NCI-H2107 treated with DMSO at 0.1 percent for 48 hours (cell line): Measurements from ENCODE around the gene TRAK1.
"Not testable (repeated sequence)": the region's sequence is repeated elsewhere in the genome, so short reads cannot be mapped to it uniquely, and the experiment has no call there.

Experiments used
- DNase-seq: peaks from one replicate; lab custom pipeline; 2025; ENCODE audit not compliant: unreplicated experiment; lab: John Stamatoyannopoulos, UW

Gene TRAK1, protein sequence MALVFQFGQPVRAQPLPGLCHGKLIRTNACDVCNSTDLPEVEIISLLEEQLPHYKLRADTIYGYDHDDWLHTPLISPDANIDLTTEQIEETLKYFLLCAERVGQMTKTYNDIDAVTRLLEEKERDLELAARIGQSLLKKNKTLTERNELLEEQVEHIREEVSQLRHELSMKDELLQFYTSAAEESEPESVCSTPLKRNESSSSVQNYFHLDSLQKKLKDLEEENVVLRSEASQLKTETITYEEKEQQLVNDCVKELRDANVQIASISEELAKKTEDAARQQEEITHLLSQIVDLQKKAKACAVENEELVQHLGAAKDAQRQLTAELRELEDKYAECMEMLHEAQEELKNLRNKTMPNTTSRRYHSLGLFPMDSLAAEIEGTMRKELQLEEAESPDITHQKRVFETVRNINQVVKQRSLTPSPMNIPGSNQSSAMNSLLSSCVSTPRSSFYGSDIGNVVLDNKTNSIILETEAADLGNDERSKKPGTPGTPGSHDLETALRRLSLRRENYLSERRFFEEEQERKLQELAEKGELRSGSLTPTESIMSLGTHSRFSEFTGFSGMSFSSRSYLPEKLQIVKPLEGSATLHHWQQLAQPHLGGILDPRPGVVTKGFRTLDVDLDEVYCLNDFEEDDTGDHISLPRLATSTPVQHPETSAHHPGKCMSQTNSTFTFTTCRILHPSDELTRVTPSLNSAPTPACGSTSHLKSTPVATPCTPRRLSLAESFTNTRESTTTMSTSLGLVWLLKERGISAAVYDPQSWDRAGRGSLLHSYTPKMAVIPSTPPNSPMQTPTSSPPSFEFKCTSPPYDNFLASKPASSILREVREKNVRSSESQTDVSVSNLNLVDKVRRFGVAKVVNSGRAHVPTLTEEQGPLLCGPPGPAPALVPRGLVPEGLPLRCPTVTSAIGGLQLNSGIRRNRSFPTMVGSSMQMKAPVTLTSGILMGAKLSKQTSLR

DNA sequence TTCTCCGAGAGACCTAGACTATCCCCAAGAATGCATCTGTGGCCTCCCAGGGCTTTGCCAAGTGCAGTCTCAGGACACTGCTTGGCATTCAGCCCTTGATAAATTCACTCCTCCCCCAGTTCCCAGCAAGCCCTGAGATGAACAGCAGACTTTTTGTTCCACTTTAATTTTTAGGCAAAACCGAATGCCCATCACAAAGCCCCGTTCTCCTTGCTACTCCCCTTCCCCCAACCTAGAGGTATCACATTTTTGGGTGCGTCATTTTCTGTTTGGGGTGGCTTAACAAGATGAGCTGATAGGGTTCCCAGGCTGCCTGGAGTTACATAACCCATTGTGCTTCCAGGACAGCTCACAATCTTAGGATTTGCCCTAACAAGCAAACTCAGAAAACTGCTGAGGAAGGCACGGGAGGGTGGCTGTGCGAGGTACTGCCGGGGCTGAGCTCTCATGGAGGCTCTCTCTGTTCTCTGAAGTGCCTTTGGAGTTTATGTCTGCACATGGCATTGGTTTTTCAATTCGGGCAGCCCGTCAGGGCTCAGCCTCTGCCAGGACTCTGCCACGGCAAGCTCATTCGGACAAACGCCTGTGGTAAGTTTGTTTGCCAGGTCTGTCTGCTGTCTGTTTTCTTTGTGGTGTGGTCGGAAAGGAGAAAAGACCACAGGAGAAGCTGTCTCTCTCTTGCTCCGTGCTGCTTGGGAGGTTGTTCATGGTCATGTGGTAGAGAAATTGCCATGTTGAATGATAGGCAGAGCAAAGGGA lies at the start of gene TRAK1:
Gene TRAK1, plus strand, starts transcription at position 385 of the 759 bp plus-strand sequence. Its CDS starts 113 bp downstream, at position 498.
- no peak for DNase-seq

GRCh38 chr3:42042747-42043098 lies 48.4 kb upstream of the TRAK1 start:
- DNase-seq = no peak

DNA sequence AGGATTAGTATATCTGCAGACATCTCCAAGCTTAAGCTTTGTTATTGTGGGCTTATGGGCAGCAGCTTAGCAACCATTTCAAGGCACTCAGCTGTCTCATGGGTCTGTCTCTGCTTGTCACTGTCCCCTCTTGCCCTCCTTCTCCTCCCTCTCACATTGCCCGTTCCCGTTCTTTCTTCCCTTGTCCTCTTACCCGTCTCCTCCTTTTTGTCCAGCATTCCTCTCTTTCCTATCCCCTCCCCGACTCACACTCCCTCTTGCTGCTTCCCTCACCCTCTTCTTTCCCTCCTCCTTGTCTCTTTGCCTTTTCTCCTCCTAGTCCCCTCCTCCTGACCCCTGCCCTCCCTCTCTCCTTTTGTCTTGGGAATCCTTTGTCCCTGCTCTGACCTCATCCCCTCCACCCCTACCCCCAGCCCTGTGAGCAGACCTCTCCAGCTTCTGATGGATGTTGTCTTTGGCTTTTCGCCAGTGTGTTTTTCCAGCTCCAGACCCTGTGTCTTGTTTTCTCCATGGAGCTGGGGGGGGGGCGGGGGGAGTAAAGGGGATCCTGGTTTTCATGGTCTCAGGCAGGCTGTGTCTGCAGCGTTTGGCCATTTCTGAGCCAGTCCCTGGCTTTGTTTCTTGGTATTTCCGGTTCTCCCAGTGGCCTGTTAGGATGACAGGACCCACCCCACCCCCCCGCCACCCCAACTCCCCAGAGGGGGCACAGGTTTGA lies 47.9 kb upstream of the TRAK1 start:
- no peak for DNase-seq

DNA sequence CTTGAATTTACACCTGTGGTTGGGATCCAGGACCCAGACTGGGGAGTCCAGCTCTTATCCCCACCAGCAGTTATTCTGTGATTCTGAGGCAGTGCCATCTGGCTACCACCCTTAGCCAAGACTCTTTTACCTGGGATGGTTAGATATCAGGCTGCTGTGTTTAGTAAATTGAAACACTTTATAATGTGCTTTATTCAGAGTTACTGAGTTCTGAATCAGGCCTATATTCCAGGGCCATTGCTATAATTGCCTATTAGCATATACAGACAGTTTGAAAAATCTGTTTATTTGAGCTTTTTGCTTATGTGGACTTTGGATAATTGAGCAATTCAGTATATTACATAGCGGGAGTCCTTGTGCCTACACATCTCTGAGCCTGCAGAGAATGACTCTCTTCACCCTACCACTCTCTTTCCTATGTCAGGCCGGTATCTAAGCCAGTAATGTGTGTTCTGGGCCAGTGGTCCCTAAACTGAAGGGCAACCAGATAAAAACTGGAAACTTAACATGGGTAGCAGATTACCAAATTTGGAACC lies 45.4 kb upstream of the TRAK1 start:
- DNase-seq = no peak

DNA sequence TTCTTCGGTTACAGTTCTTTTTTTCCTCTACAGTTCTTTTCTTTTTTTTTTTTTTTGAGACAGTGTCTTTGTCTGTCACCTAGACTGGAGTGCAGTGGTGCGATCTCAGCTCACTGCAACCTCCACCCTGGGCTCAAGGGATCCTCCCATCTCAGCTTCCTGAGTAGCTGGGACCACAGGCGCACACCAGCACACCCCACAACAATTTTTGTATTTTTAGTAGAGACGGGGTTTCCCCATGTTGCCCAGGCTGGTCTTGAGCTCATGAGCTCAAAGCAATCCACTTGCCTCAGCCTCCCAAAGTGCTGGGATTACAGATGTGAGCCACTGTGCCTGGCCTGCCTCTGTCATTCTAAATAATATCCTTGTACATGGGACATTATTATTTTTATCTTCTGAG lies 42.6 kb upstream of the TRAK1 start:
- not testable (repeated sequence) for DNase-seq

DNA sequence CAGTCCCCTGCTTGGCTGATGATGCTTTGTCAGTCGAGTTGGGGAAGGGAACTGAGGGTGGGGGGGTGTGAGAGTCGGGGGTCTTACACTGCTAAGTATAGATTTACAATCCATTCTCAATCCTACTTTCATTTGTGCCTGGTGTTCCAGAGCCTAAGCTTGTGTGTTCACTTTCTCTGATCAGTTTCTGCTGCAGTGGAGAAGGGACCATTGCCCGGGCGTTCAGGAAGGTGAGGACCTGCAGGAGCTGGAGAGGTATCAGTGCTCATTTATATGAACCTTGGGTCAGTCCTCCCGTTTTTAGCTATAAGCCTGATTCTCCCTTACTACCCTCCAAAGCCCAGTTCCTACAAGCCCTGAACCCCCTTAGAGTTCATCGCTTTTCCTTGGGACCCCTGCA lies 41.0 kb upstream of the TRAK1 start:
- DNase-seq = no peak

DNA sequence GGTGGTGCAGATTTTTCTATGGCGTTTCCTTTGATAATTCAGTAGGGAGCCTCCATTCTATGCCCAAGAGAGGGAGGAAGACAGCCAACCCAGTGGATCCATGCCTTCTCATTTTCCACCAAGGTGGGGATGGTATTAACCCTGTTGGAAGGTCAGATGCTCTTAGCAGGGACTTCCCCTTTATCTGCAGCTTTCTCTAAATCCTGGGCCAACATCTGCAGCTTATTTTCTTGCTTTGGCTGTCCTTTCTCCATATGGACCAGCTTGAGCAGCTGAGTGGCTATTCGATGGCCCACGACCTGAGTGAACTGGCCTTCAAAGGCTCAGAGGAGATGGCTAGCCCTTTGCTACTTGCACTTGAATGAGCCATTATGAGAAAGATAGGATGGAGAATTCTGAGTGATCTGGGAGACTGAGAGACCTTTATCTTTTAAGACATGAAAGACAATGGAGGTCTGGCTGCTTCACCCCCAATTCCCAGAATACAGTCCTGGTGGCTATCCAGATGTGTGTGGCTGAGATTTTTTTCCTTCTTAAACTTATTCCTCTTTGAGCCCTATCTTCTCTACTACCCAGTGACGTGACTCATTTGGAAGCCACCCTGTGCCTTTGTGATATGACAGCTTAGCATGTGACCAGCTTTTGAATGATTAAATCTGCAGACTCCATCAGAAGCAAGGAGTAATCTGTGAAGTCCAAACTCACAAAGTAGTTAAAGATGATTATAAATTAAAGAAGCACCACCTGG lies 39.6 kb upstream of the TRAK1 start:
- no peak for DNase-seq

DNA sequence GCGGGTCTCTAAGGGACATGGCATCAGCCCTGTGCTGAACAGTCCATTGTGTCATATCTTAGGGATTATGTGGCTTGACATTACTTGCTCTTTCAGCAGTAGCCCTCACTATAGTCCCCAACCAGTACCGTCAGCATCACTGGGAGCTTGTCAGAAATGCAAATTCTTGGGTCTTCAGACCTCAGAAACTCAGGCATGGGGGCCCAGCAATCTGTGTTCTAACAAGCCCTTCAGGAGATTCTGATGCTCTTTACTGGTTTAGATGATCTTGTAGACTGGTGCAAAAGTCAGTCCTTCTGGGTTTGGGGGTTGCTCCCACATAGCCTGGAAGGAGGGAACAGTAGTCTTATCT lies 39.0 kb upstream of the TRAK1 start:
- DNase-seq = no peak

DNA sequence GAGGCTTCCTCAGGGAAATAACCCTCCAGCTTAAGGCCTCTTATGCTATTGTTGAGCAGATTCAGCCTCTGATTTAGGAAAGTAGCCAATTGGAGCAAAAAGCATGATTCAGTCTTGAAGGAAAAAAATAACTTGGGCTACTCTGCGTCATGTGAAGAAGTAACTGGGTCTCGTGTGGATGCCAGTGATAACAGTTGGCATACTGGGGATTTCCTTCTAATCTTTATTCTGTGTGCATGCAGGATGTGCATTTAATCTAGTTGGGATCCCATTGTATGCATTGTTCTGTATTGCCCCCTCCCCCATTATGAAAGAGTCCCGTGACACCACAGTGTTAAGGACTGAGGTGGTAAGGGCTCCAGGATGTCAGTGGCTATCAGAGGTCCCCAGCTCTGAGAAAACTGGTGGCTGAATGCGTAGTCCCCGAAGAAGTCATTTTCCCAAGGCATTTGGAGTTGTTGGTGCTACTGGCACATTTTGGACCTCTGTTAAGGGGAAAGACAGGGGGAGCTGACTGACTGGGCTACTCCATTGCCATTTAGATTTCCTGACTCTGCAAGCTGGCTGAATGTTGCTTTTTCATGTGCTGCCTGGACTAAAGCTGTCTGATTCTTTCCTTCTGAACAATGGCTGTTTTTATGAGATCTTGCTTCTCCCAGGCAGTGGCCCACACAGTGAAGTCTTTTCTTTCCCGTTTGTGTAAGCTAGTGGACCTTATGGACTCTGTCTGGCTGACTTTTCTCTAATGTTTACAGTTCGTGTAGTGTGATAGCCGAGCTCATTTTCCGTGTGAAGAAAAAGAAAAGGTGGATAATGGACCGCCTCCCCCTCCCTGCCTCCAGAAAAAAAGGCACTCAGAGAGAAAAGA lies 38.4 kb upstream of the TRAK1 start:
- DNase-seq = no peak

DNA sequence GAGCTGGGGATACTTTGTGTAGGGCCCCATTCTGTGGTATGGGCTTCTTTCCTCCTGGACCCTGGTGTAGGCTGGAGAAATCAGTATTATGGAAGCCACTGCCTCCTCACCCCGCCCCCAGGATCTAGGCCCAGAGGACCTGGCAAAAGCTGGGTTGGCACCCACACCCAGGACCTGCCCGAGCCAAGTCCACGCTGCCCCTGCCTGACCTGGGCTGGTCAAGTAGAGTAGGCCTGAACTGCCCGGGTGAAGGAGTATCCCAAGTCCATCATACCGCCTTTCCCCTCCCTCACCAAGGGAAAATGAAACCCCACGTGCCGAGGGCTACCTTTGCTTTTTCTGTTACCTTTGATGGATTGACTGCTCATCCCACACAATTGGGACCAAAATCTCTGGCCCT lies 37.7 kb upstream of the TRAK1 start:
- DNase-seq = no peak

DNA sequence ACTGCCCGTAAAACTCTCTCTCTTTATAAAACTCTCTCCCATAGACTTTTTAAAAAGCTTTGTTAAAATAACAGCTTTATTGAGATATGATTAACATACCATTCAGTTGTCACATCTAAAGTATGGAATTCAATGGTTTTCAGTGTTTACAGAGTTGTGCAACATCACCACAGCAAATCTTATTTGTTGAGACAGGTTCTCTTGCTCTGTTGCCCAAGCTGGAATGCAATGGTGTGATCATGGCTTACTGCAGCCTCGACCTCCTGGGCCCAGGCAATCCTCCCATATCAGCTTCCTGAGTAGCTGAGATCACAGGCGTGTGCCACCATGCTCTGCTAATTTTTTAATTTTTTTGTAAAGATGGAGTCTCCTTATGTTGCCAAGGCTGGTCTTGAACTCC lies 35.9 kb upstream of the TRAK1 start:
- DNase-seq = no peak

- DNase-seq = peak; percentile 11
These were observed 34.3 kb upstream of the TRAK1 start for GRCh38 chr3:42056840-42057239.

DNA sequence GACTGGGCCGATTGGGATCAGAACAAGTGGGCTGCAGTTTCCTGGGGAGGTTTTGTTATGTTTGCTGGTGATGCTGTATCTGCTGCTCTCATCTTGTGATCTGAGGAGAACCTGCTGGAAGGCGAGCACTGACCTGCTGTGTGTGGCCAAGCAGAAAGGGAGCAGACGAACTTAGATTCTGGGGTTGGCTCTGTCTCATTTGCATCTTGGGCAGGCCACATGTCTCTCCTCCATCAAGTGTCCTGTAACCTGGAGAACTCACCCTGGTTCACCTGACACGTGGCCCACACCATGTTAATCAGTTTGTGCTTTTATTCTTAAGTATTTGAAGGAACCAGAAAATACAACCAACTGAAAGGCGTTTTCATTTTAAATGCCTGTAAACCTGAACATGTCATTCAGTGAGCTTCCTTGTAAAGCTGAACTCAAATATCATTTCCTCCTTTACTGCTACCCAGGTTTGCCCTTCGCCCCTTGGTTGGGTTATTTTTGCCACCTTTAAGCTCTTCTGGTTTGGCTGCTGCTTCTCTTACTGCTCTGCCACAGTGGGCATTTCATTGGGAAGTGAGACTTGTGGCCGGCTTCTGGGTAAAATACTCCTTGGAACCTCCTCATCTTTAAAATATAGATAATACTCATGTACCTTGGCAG lies 33.5 kb upstream of the TRAK1 start:
- no peak for DNase-seq

- no peak for DNase-seq
These were observed 30.0 kb upstream of the TRAK1 start for GRCh38 chr3:42061025-42061712.

DNA sequence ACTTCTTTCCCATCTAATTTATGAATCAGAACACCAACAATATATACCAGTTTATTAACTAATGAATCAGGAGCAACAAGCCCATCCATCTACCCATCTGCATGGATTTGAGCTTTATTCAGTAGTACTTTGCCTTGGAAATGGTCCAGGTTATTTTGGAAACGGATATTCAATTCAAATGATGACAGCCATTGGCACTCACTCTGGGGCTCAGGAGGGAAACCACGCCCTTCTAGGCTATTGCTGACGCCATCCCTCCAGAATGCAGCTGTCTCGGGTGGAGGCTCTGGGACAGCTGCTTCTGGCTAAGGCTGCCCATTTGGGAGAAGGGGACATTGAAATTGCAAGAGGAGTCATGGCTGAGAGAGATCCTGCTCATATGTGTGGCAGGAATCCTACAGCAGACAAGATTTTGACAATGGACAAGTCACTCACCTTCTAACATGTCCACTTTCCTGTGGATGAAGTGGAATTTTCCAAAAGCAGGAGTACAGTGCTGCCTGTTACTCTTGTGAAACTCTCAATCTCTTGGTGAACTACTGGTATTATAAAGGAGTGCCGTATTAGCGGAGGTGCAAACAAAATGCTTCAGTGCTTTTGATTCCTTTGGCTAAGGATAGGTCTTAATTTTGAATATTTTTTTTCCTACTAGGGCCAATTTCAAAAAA lies 29.3 kb upstream of the TRAK1 start:
- DNase-seq = no peak

- no peak for DNase-seq
These were observed 28.7 kb upstream of the TRAK1 start for GRCh38 chr3:42062464-42062863.

- DNase-seq = no peak
These were observed 27.3 kb upstream of the TRAK1 start for GRCh38 chr3:42063888-42064287.
